HL-60 (cell line): ENCODE results near the gene RASSF8.

Source experiments
- DNase-seq, 2 experiments: peaks; one replicate each; pipeline ENCODE4 v3.0.0-alpha.2; 2010 to 2020; ENCODE audit warnings: low read depth in 1 of 2, low spot score in 1 of 2
- H3K27ac ChIP-seq: fragments of 250-450 bp; sonication (Bioruptor Pico); replicated peaks from 2 replicates; pipeline ENCODE4 v1.5.1; 2020; ENCODE audit warnings: mild to moderate bottlenecking, moderate library complexity
- H3K27me3 ChIP-seq: fragments of 250-450 bp; sonication (Bioruptor Pico); 2 replicates; pipeline ENCODE4 v1.5.1; 2021; ENCODE audit warnings: mild to moderate bottlenecking, moderate library complexity; ENCODE audit not compliant: insufficient read depth, poor library complexity, severe bottlenecking
- H3K4me3 ChIP-seq: replicated peaks from 2 replicates; pipeline ENCODE4 v1.5.1; 2011; ENCODE audit warnings: mild to moderate bottlenecking, control low read depth, low read length; ENCODE audit not compliant: insufficient read depth
- GABPA ChIP-seq: IDR thresholded peaks from 2 replicates; pipeline ENCODE4 v1.6.1; 2012; ENCODE audit warnings: low read depth
- POLR2AphosphoS5 ChIP-seq: IDR thresholded peaks from 2 replicates; pipeline ENCODE4 v1.6.1; 2012; ENCODE audit warnings: low read depth
- SPI1 ChIP-seq: IDR thresholded peaks from 2 replicates; pipeline ENCODE4 v1.6.1; 2012; ENCODE audit warnings: low read depth, mild to moderate bottlenecking, borderline replicate concordance
- TF ChIP-seq, protein P1 (sequence below): IDR thresholded peaks from one replicate; pipeline ENCODE4 v1.5.1; 2011; ENCODE audit warnings: low read length, control low read depth, inconsistent platforms; ENCODE audit not compliant: insufficient read depth
- TF ChIP-seq, protein P2 (sequence below): IDR thresholded peaks from 2 replicates; pipeline ENCODE4 v1.6.1; 2012; ENCODE audit warnings: low read depth; ENCODE audit not compliant: insufficient replicate concordance

Gene RASSF8

DNA sequence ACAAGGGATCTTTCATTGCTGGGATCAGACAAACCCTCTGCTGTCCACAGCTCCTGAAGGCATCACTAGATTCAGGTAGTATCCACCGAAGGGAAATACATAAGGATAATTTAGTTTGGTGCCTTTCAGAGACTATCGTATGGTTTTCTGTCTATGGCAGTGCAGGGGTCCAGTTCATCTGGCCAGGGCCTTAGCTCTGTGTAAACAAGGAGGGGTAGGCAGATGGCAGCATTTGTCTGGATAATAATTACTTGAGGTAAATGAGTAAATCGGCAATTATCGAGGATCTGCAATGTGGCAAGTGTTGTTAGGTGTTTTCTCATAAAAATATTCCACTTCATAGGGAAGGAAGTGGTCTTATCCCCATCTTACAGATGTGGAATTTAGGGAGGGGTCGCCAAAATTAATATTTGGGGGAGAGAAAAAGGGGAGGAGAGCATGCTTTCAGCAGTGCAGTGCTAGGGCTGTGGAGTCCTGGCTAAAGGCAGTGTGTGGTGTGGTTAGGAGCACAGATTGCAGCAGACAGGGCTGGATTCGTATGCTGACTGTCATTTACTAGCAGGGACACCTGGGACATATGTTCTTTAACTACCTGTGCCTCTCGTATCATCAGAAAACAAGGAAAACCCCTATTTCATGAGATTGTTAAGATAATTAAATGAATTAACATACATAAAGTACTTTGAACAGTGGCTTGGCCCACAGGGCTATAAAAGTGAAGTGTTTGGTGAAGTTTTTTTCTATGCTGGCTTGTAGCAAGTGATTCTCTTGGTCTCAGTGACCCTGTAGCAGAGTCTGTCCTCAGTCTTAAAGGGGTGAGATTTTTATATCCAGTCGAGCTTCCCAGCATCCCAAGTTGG is 27.1 kb downstream of the RASSF8 start:
- DNase-seq = no peak
- TF ChIP-seq GABPA = no peak
- TF ChIP-seq, protein P1, sequence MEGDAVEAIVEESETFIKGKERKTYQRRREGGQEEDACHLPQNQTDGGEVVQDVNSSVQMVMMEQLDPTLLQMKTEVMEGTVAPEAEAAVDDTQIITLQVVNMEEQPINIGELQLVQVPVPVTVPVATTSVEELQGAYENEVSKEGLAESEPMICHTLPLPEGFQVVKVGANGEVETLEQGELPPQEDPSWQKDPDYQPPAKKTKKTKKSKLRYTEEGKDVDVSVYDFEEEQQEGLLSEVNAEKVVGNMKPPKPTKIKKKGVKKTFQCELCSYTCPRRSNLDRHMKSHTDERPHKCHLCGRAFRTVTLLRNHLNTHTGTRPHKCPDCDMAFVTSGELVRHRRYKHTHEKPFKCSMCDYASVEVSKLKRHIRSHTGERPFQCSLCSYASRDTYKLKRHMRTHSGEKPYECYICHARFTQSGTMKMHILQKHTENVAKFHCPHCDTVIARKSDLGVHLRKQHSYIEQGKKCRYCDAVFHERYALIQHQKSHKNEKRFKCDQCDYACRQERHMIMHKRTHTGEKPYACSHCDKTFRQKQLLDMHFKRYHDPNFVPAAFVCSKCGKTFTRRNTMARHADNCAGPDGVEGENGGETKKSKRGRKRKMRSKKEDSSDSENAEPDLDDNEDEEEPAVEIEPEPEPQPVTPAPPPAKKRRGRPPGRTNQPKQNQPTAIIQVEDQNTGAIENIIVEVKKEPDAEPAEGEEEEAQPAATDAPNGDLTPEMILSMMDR = no peak
- TF ChIP-seq SPI1 = no peak
- TF ChIP-seq, protein P2, sequence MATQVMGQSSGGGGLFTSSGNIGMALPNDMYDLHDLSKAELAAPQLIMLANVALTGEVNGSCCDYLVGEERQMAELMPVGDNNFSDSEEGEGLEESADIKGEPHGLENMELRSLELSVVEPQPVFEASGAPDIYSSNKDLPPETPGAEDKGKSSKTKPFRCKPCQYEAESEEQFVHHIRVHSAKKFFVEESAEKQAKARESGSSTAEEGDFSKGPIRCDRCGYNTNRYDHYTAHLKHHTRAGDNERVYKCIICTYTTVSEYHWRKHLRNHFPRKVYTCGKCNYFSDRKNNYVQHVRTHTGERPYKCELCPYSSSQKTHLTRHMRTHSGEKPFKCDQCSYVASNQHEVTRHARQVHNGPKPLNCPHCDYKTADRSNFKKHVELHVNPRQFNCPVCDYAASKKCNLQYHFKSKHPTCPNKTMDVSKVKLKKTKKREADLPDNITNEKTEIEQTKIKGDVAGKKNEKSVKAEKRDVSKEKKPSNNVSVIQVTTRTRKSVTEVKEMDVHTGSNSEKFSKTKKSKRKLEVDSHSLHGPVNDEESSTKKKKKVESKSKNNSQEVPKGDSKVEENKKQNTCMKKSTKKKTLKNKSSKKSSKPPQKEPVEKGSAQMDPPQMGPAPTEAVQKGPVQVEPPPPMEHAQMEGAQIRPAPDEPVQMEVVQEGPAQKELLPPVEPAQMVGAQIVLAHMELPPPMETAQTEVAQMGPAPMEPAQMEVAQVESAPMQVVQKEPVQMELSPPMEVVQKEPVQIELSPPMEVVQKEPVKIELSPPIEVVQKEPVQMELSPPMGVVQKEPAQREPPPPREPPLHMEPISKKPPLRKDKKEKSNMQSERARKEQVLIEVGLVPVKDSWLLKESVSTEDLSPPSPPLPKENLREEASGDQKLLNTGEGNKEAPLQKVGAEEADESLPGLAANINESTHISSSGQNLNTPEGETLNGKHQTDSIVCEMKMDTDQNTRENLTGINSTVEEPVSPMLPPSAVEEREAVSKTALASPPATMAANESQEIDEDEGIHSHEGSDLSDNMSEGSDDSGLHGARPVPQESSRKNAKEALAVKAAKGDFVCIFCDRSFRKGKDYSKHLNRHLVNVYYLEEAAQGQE = no peak
- no peaks in the 10 kb centered on the region for H3K27me3 ChIP-seq
- no peak overlapping the region for H3K4me3 ChIP-seq
- no peak overlapping the region for H3K27ac ChIP-seq

DNA sequence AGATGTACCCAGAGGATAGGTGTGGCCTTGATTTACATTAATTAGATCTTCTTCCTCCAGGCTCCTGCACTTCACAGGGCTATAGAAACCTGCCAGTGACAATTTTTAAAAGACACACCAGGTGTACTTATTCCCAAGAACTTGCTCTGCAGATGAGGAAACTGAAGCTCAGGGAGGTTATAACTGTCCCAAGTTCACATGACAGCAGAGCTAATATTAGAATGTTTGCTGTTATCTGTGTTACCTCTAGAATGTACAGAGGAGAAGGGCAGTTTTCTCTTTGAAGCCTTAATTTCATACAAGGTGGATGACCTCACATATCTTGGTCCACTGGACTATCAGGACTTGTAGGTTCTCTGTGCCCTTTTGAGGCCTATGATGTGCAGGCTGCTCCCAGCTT is 27.7 kb downstream of the RASSF8 start:
- no peak overlapping the region for H3K4me3 ChIP-seq
- TF ChIP-seq, protein P1 = no peak
- TF ChIP-seq POLR2AphosphoS5 (no peak), SPI1 (no peak), GABPA (no peak)
- TF ChIP-seq, protein P2 = no peak
- H3K27ac ChIP-seq = no peak overlapping the region
- H3K27me3 ChIP-seq = no peaks in the 10 kb centered on the region
- DNase-seq = no peak

DNA sequence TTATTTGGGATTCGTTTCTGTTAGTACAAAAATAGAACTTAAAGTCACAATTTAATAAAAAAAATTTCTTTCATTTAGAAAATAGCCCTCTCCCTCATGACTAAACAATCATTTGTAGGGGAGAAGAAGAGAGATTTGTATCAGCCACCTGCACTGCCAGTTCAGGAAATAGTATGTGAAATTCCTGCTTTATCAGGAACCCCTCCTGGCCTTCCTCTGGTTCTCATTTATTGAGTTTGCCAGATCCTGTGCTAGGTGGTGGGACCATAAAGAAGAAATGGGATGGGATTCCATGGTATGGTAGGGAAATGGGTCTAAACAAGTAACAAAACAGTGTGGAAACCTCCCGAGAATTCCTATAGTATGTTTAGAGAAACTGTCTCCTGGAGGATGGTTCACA is 30.0 kb downstream of the RASSF8 start:
- Histone ChIP-seq H3K27me3 (no peaks in the 10 kb centered on the region), H3K27ac (no peak overlapping the region), H3K4me3 (no peak overlapping the region)
- DNase-seq = no peak
- TF ChIP-seq GABPA = no peak
- no peak for TF ChIP-seq POLR2AphosphoS5
- TF ChIP-seq, protein P1 = no peak
- TF ChIP-seq SPI1 = no peak
- TF ChIP-seq, protein P2 = no peak
